IMR-90 (cell line): ENCODE measurements around the gene LRRC40. TPM values are rescaled to one million over a fixed set of nuclear protein-coding genes. Genes with fewer than 3 reads are reported as not detected.

Experiments
- ATAC-seq: fragments of 200-7000 bp; cut with Tn5 transposase; 2 replicates; pipeline ENCODE4 v1.9.1; 2020; ENCODE audit warnings: low read depth, mild to moderate bottlenecking, moderate library complexity
- BruUV-seq: library from RNA; stranded (reverse); fragments of 400-500 nt; replicated peaks from 2 replicates; lab custom pipeline; 2021; lab: Mats Ljungman, UMichigan
- CTCF ChIA-PET: fragments of 300-600 bp; formaldehyde crosslinking; extraction: SDS; loops from one replicate; lab custom pipeline; 2021; ENCODE audit warnings: antibody characterized with exemption; lab: Yijun Ruan, JAX
- POLR2A ChIA-PET: fragments of 300-600 bp; sonication (Branson Sonifier 250); formaldehyde crosslinking; loops from one replicate; lab custom pipeline; 2022; ENCODE audit warnings: antibody characterized with exemption; ENCODE audit not compliant: unreplicated experiment; lab: Charles Lee
- DNase-seq: peaks from one replicate; pipeline ENCODE4 v3.0.0; 2013
- H2AFZ ChIP-seq: replicated peaks from 2 replicates; pipeline ENCODE3; 2013; ENCODE audit warnings: low read length, mild to moderate bottlenecking; ENCODE audit not compliant: poor library complexity
- H2AK5ac ChIP-seq: 2 replicates; pipeline ENCODE4 v1.6.1; 2013; ENCODE audit warnings: low read depth, low read length, inconsistent platforms
- H2AK9ac ChIP-seq: replicated peaks from 2 replicates; pipeline ENCODE3; 2013; ENCODE audit warnings: mild to moderate bottlenecking, low read depth, low read length, moderate library complexity; ENCODE audit not compliant: poor library complexity
- H2BK120ac ChIP-seq: 2 replicates; pipeline ENCODE4 v1.6.1; 2013; ENCODE audit warnings: low read depth, low read length, inconsistent platforms
- H2BK15ac ChIP-seq: 3 replicates; pipeline ENCODE4 v1.6.1; 2013; ENCODE audit warnings: low read depth, low read length, inconsistent platforms
- H2BK20ac ChIP-seq: 2 replicates; pipeline ENCODE4 v1.6.1; 2013; ENCODE audit warnings: low read depth, mild to moderate bottlenecking, inconsistent platforms, low read length, moderate library complexity
- H2BK5ac ChIP-seq: 2 replicates; pipeline ENCODE4 v1.6.1; 2013; ENCODE audit warnings: mild to moderate bottlenecking, low read depth, low read length, inconsistent platforms; ENCODE audit not compliant: poor library complexity, severe bottlenecking
- H3K14ac ChIP-seq: replicated peaks from 2 replicates; pipeline ENCODE4 v1.6.1; 2013; ENCODE audit warnings: low read depth, low read length, inconsistent platforms
- H3K18ac ChIP-seq: 2 replicates; pipeline ENCODE4 v1.6.1; 2013; ENCODE audit warnings: low read depth, low read length, control low read depth
- H3K23ac ChIP-seq: 2 replicates; pipeline ENCODE4 v1.6.1; 2013; ENCODE audit warnings: low read depth, low read length, inconsistent platforms
- H3K27ac ChIP-seq: 2 replicates; pipeline ENCODE4 v1.5.1; 2013; ENCODE audit warnings: mild to moderate bottlenecking, control low read depth, low read length; ENCODE audit not compliant: insufficient read depth
- H3K27me3 ChIP-seq: 2 replicates; pipeline ENCODE4 v1.6.1; 2013; ENCODE audit warnings: low read length; ENCODE audit not compliant: control insufficient read depth, insufficient read depth
- H3K36me3 ChIP-seq: 2 replicates; pipeline ENCODE4 v1.6.1; 2013; ENCODE audit warnings: low read length, mixed read lengths; ENCODE audit not compliant: control insufficient read depth, insufficient read depth
- H3K4ac ChIP-seq: 2 replicates; pipeline ENCODE4 v1.6.1; 2013; ENCODE audit warnings: low read depth, low read length, inconsistent platforms
- H3K4me1 ChIP-seq: 2 replicates; pipeline ENCODE4 v1.6.1; 2013; ENCODE audit warnings: low read length, mixed read lengths; ENCODE audit not compliant: control insufficient read depth, insufficient read depth
- H3K4me2 ChIP-seq: 2 replicates; pipeline ENCODE4 v1.6.1; 2013; ENCODE audit warnings: low read depth, mild to moderate bottlenecking, control low read depth, low read length, moderate library complexity
- H3K4me3 ChIP-seq: 2 replicates; pipeline ENCODE4 v1.5.1; 2013; ENCODE audit warnings: low read depth, mild to moderate bottlenecking, control low read depth, low read length, moderate library complexity; ENCODE audit not compliant: insufficient read depth
- H3K56ac ChIP-seq: 2 replicates; pipeline ENCODE4 v1.6.1; 2013; ENCODE audit warnings: low read length, inconsistent platforms; ENCODE audit not compliant: insufficient read depth; ENCODE audit errors: extremely low read depth
- H3K79me1 ChIP-seq, 2 experiments: 2 replicates each; pipeline ENCODE4 v1.6.1; 2013; ENCODE audit warnings: low read length in 2 of 2, inconsistent platforms in 1 of 2, low read depth in 1 of 2
- H3K9ac ChIP-seq: 2 replicates; pipeline ENCODE4 v1.6.1; 2013; ENCODE audit warnings: low read depth, low read length, control low read depth
- H3K9me1 ChIP-seq: 2 replicates; pipeline ENCODE4 v1.6.1; 2013; ENCODE audit warnings: low read length, inconsistent platforms; ENCODE audit not compliant: insufficient read depth
- H3K9me3 ChIP-seq: 2 replicates; pipeline ENCODE4 v1.6.1; 2013; ENCODE audit warnings: low read length; ENCODE audit not compliant: control insufficient read depth, insufficient read depth
- H4K20me1 ChIP-seq: 2 replicates; pipeline ENCODE4 v1.6.1; 2013; ENCODE audit warnings: low read length, inconsistent platforms; ENCODE audit not compliant: insufficient read depth
- H4K5ac ChIP-seq: 2 replicates; pipeline ENCODE4 v1.6.1; 2013; ENCODE audit warnings: mild to moderate bottlenecking, low read depth, low read length, control low read depth
- H4K8ac ChIP-seq, 2 experiments: 2 replicates each; pipeline ENCODE4 v1.6.1; 2013; ENCODE audit warnings: low read depth in 2 of 2, low read length in 2 of 2, control low read depth in 1 of 2, inconsistent platforms in 1 of 2
- H4K91ac ChIP-seq: 2 replicates; pipeline ENCODE4 v1.6.1; 2013; ENCODE audit warnings: low read depth, low read length, inconsistent platforms; ENCODE audit not compliant: insufficient read depth
- CEBPB ChIP-seq: IDR thresholded peaks from 2 replicates; pipeline ENCODE4 v1.6.1; 2012; ENCODE audit warnings: low read depth, low read length, improper control_type of control experiment
- CHD1 ChIP-seq: IDR thresholded peaks from 2 replicates; pipeline ENCODE4 v1.6.1; 2012; ENCODE audit warnings: low read depth, low read length, improper control_type of control experiment
- FOS ChIP-seq: fragments of 150-350 bp; IDR thresholded peaks from 2 replicates; pipeline ENCODE4 v1.6.1; 2016; ENCODE audit warnings: low read depth, low read length
- MAFK ChIP-seq: IDR thresholded peaks from 2 replicates; pipeline ENCODE4 v1.6.1; 2012; ENCODE audit warnings: low read depth, low read length, improper control_type of control experiment
- NFE2L2 ChIP-seq: fragments of 150-350 bp; IDR thresholded peaks from 2 replicates; pipeline ENCODE4 v1.6.1; 2016; ENCODE audit warnings: low read depth, mild to moderate bottlenecking, low read length
- RCOR1 ChIP-seq: IDR thresholded peaks from 2 replicates; pipeline ENCODE4 v1.6.1; 2012; ENCODE audit warnings: mild to moderate bottlenecking, low read length, improper control_type of control experiment; ENCODE audit not compliant: insufficient replicate concordance
- WGBS, 2 experiments: methylation state at CpG; one replicate each; pipeline versions ENCODE4 v1.1.5 to v1.1.7; 2013; ENCODE audit warnings: missing lambda C conversion rate in 2 of 2; ENCODE audit not compliant: insufficient read length in 1 of 2; ENCODE audit errors: extremely low coverage in 2 of 2; 5-methylcytosine and 5-hydroxymethylcytosine counted together
- dilution Hi-C: fragments of 300-500 bp; cut with HindIII; formaldehyde crosslinking; loops from one replicate; pipeline ENCODE4 v1.14.3; 2018; ENCODE audit warnings: low sequenced_read_pairs; ENCODE audit not compliant: unreplicated experiment
- in situ Hi-C: fragments of 300-500 bp; cut with MboI; formaldehyde crosslinking; loops from 3 replicates; pipeline ENCODE4 v1.14.3; 2019; ENCODE audit warnings: low sequenced_read_pairs, inconsistent platforms, mixed read lengths
- intact Hi-C: fragments of 100-400 bp; cut with micrococcal nuclease; formaldehyde crosslinking; loops from 2 replicates; pipeline ENCODE4 v1.10.0; 2022
- polyA plus RNA-seq, 3 experiments: library from polyadenylated mRNA; depleted of rRNA; stranded (reverse); fragments of >200 nt; gene quantifications; 2 replicates each; pipeline ENCODE4 v1.2.3, GENCODE V29; 2012; ENCODE audit warnings: low replicate concordance in 1 of 3
- total RNA-seq: library from RNA; depleted of rRNA; stranded (reverse); fragments of >200 nt; gene quantifications from 2 replicates; pipeline ENCODE4 v1.2.3, GENCODE V29; 2012
- TF ChIP-seq, protein P1 (sequence below): conservative IDR thresholded peaks from 2 replicates; pipeline ENCODE4 v1.5.1; 2012; ENCODE audit warnings: mild to moderate bottlenecking, low read depth, low read length, improper control_type of control experiment
- TF ChIP-seq, protein P2 (sequence below): fragments of 150-350 bp; IDR thresholded peaks from 2 replicates; pipeline ENCODE4 v1.6.1; 2016; ENCODE audit warnings: low read depth, mild to moderate bottlenecking, low read length, moderate library complexity, borderline replicate concordance

The LRRC40 gene
- total and polyA plus RNA-seq, 2 of the 4 experiments (the other 2 are of a cell fraction) = 11.1 to 17.4 TPM

DNA sequence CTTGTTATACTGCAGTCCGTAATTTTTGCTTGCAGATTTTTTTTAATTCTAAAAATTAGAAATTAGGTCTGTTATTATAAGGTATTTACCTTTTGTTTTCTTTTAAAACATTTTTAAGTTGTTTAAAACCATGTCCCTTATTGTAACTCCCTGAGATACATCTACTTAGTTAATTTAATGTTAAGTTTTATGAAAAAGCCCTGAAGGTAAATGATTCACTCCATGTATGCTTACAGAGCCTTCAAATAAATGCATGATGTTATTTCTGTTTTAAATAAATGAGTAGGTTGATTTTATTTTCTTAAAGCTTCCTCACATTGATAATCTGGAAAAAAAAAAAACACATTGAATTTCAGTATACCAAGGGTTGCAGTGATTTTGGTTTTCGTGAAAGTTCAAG, 23.3 kb upstream of the LRRC40 start:
- BruUV-seq = no TSS peak
- Histone ChIP-seq H2AK5ac (no peak overlapping the region), H2AFZ (no peak overlapping the region), H3K23ac (no peak overlapping the region), H3K27me3 (no peaks in the 10 kb centered on the region), H3K18ac (no peak overlapping the region), H3K4me3 (no peak overlapping the region), H3K9ac (no peak overlapping the region), H3K4ac (no peak overlapping the region), H4K91ac (no peak overlapping the region), H3K14ac (no peak overlapping the region), H3K56ac (no peak overlapping the region), H3K4me1 (peaks cover 4% of the 10 kb centered on the region), H2AK9ac (no peak overlapping the region), H3K27ac (no peak overlapping the region), H3K36me3 (peaks cover 29% of the 10 kb centered on the region), H3K79me1 (peaks cover 14 to 47% of the 10 kb centered on the region in 2 experiments), H2BK5ac (no peak overlapping the region), H2BK120ac (no peak overlapping the region), H3K4me2 (no peak overlapping the region), H4K5ac (no peak overlapping the region), H4K8ac (no peak overlapping the region), H2BK15ac (no peak overlapping the region), H4K20me1 (peaks cover 37% of the 10 kb centered on the region), H3K9me3 (no peaks in the 10 kb centered on the region), H2BK20ac (no peak overlapping the region), H3K9me1 (peaks cover 2% of the 10 kb centered on the region; the same call in 1 of the 2 replicates)
- in situ Hi-C loops = no loop called here
- no CpG with 5 or more reads among the region's 2 CpGs for WGBS, 2 experiments
- DNase-seq (no peak), ATAC-seq (no peak)
- TF ChIP-seq CHD1 = no peak
- TF ChIP-seq NFE2L2 = no peak
- TF ChIP-seq, protein P1, sequence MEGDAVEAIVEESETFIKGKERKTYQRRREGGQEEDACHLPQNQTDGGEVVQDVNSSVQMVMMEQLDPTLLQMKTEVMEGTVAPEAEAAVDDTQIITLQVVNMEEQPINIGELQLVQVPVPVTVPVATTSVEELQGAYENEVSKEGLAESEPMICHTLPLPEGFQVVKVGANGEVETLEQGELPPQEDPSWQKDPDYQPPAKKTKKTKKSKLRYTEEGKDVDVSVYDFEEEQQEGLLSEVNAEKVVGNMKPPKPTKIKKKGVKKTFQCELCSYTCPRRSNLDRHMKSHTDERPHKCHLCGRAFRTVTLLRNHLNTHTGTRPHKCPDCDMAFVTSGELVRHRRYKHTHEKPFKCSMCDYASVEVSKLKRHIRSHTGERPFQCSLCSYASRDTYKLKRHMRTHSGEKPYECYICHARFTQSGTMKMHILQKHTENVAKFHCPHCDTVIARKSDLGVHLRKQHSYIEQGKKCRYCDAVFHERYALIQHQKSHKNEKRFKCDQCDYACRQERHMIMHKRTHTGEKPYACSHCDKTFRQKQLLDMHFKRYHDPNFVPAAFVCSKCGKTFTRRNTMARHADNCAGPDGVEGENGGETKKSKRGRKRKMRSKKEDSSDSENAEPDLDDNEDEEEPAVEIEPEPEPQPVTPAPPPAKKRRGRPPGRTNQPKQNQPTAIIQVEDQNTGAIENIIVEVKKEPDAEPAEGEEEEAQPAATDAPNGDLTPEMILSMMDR = no peak
- no peak for TF ChIP-seq RCOR1
- TF ChIP-seq, protein P2, sequence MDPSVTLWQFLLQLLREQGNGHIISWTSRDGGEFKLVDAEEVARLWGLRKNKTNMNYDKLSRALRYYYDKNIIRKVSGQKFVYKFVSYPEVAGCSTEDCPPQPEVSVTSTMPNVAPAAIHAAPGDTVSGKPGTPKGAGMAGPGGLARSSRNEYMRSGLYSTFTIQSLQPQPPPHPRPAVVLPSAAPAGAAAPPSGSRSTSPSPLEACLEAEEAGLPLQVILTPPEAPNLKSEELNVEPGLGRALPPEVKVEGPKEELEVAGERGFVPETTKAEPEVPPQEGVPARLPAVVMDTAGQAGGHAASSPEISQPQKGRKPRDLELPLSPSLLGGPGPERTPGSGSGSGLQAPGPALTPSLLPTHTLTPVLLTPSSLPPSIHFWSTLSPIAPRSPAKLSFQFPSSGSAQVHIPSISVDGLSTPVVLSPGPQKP = no peak
- no peak for TF ChIP-seq FOS
- no peak for TF ChIP-seq MAFK
- TF ChIP-seq CEBPB = no peak
- intact Hi-C loops = loop anchor here (10.0 kb wide), 1 partner anchor 194 kb away; no protein-coding TSS in a partner anchor
- POLR2A ChIA-PET = interaction anchor here (0.6 kb wide), 1 partner anchor 23 kb away, joined by 7 read pairs; the partner anchor contains the start of gene LRRC40
- CTCF ChIA-PET = interaction anchor here (0.5 to 0.6 kb wide), 2 partner anchors 32 to 44 kb away, joined by 3 read pairs; no protein-coding TSS in a partner anchor
- dilution Hi-C loops = no loop called here
